Measurements from ENCODE around the gene MICAL2. TPM values are rescaled to one million over a fixed set of nuclear protein-coding genes. Genes with fewer than 3 reads are reported as not detected.

The MICAL2 gene
- total and polyA plus RNA-seq, 7 donors, result 6.8 to 45.7 (median 15.0) TPM

- Histone ChIP-seq H3K27me3 (ENCODE audit: insufficient read depth in 3 of 3, low read length in 2 of 3) (no peaks in the 10 kb centered on the region), H3K27ac (no peak overlapping the region), H3K9me3 (no peaks in the 10 kb centered on the region), H3K4me1 (peaks cover 12% of the 10 kb centered on the region), H3K4me3 (no peak overlapping the region), H3K36me3 (ENCODE audit: insufficient read depth in 1 of 2, low read depth in 1 of 2) (peaks cover 0 to 5% of the 10 kb centered on the region in 2 donors)
- intact Hi-C loops (cut with DNase I), result no loop called here
- 92 to 97% (median 97%) methylated on average over 7 of the region's 7 CpGs for WGBS, 3 donors
- DNase-seq, result no peak
- ATAC-seq, result no peak
- no peak for TF ChIP-seq CTCF (IDR thresholded peaks at IDR 0.05)
Measured at GRCh38 chr11:12202661-12203310, 92.4 kb downstream of the MICAL2 start.

DNA sequence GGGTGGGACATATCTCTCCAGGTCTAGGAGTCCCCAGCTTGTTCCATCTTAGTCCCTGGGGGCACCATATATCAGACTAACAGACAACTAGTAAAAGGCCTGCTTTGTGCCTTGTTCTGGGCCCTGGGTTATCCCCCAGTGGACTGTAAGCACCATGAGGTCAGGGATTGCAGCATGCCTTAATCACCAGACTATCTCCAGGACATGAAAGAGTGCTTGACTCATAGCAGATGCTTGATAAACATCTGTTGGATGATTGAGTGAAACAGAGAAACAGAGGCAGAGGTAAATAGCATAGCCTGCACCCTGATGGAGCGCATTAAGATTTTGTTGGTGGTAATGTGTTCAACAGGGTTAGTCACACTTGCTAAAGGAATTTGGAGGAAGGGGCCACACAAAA is 94.1 kb downstream of the MICAL2 start:
- Histone ChIP-seq H3K4me3 (no peak overlapping the region), H3K9me3 (no peaks in the 10 kb centered on the region), H3K27me3 (ENCODE audit: insufficient read depth in 3 of 3, low read length in 2 of 3) (no peaks in the 10 kb centered on the region), H3K4me1 (peaks cover 12% of the 10 kb centered on the region), H3K36me3 (ENCODE audit: insufficient read depth in 1 of 2, low read depth in 1 of 2) (peaks cover 0 to 22% of the 10 kb centered on the region in 2 donors), H3K27ac (no peak overlapping the region)
- no peak for ATAC-seq
- TF ChIP-seq CTCF (IDR thresholded peaks at IDR 0.05), result no peak
- intact Hi-C loops (cut with DNase I), result no loop called here
- DNase-seq, result no peak
- WGBS, 3 donors, result 96 to 100% (median 100%) methylated on average over 1 of the region's 1 CpG

DNA sequence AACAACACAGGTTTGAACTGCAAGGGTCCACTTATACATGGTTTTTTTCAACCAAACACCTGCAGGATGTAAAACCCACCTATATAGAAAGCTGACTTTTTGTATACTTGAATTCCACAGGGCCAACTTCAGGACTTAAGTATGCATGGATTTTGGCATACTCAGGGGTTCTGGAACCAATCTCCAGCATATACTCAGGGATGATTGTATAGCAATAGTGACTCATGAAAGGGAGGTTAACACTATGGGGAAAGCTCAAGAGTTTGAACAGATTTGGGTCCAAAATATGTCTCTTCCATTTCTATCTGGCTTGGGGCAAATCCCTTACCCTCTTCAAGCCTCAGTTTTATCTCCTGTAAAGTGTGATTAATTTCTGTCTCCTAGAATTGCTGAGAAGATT is 94.9 kb downstream of the MICAL2 start:
- no peak overlapping the region for H3K27ac ChIP-seq
- H3K9me3 ChIP-seq, result no peaks in the 10 kb centered on the region
- peaks cover 0 to 26% of the 10 kb centered on the region in 2 donors for H3K36me3 ChIP-seq (ENCODE audit: insufficient read depth in 1 of 2, low read depth in 1 of 2)
- DNase-seq (no peak), ATAC-seq (no peak)
- no peaks in the 10 kb centered on the region for H3K27me3 ChIP-seq (ENCODE audit: insufficient read depth in 3 of 3, low read length in 2 of 3)
- no peak overlapping the region for H3K4me3 ChIP-seq
- peaks cover 10% of the 10 kb centered on the region for H3K4me1 ChIP-seq
- intact Hi-C loops (cut with DNase I), result no loop called here
- TF ChIP-seq CTCF (IDR thresholded peaks at IDR 0.05), result no peak

- WGBS, 3 donors, result 77 to 86% (median 85%) methylated on average over 3 of the region's 3 CpGs
- TF ChIP-seq CTCF (IDR thresholded peaks at IDR 0.05), result no peak
- no peak overlapping the region for H3K4me3 ChIP-seq
- no peaks in the 10 kb centered on the region for H3K27me3 ChIP-seq (ENCODE audit: insufficient read depth in 3 of 3, low read length in 2 of 3)
- no peaks in the 10 kb centered on the region for H3K4me1 ChIP-seq
- H3K27ac ChIP-seq, result no peak overlapping the region
- H3K9me3 ChIP-seq, result no peaks in the 10 kb centered on the region
- peaks cover 0 to 26% of the 10 kb centered on the region in 2 donors for H3K36me3 ChIP-seq (ENCODE audit: insufficient read depth in 1 of 2, low read depth in 1 of 2)
- intact Hi-C loops (cut with DNase I), result no loop called here
- ATAC-seq (no peak), DNase-seq (no peak)
Measured at GRCh38 chr11:12206529-12206928, 96.1 kb downstream of the MICAL2 start.

Measured in psoas muscle (tissue), 8 donors.